WTC11 (cell line): Measurements from ENCODE around the gene HLA-F. TPM values are rescaled to one million over a fixed set of nuclear protein-coding genes. Genes with fewer than 3 reads are reported as not detected.

Experiments
- ATAC-seq: fragments of 200-7000 bp; cut with Tn5 transposase; 2 replicates; pipeline ENCODE4 v1.10.0; 2021; ENCODE audit warnings: mild to moderate bottlenecking, moderate library complexity
- CTCF ChIA-PET: fragments of 300-600 bp; sonication (Branson Sonifier 250); formaldehyde crosslinking; loops from one replicate; lab custom pipeline; 2021; ENCODE audit warnings: antibody characterized with exemption; lab: Charles Lee
- POLR2A ChIA-PET: fragments of 350-600 bp; sonication (Branson Sonifier 250); formaldehyde crosslinking; loops from one replicate; lab custom pipeline; 2021; ENCODE audit warnings: antibody characterized with exemption; lab: Charles Lee
- DNase-seq: peaks from one replicate; pipeline ENCODE4 v3.0.0; 2021; ENCODE audit warnings: low spot score
- H3K27ac Mint-ChIP-seq: 2 replicates; pipeline ENCODE4 v1.8.0; 2021; ENCODE audit warnings: mixed read lengths
- H3K27me3 Mint-ChIP-seq: 2 replicates; pipeline ENCODE4 v1.8.0; 2021; ENCODE audit warnings: low read depth, mild to moderate bottlenecking, moderate library complexity, mixed read lengths
- H3K36me3 Mint-ChIP-seq: 2 replicates; pipeline ENCODE4 v1.8.0; 2021; ENCODE audit warnings: mixed read lengths
- H3K4me1 Mint-ChIP-seq: 2 replicates; pipeline ENCODE4 v1.8.0; 2022; ENCODE audit warnings: mixed read lengths
- H3K4me3 Mint-ChIP-seq: 2 replicates; pipeline ENCODE4 v1.8.0; 2021; ENCODE audit warnings: mild to moderate bottlenecking, moderate library complexity, mixed read lengths
- H3K9me3 Mint-ChIP-seq: 2 replicates; pipeline ENCODE4 v1.8.0; 2021; ENCODE audit warnings: mixed read lengths
- ATF2 ChIP-seq: sonication (generic); formaldehyde crosslinking; IDR thresholded peaks from 2 replicates; pipeline ENCODE4 v1.8.1; 2022; ENCODE audit warnings: low read depth, missing genetic modification reagents, borderline replicate concordance
- CDX4 ChIP-seq: fragments of 250-450 bp; sonication (Bioruptor Pico); IDR thresholded peaks from 2 replicates; pipeline ENCODE4 v1.9.0; 2021; ENCODE audit warnings: moderate library complexity, mild to moderate bottlenecking, inconsistent platforms, borderline replicate concordance
- EMX1 ChIP-seq: fragments of 250-450 bp; sonication (Bioruptor Pico); IDR thresholded peaks from 2 replicates; pipeline ENCODE4 v1.8.0; 2021; ENCODE audit warnings: mild to moderate bottlenecking
- ETV6 ChIP-seq: sonication (generic); formaldehyde crosslinking; IDR thresholded peaks from 2 replicates; pipeline ENCODE4 v1.8.1; 2022; ENCODE audit warnings: mild to moderate bottlenecking, missing genetic modification reagents
- HMGXB4 ChIP-seq: sonication (generic); formaldehyde crosslinking; IDR thresholded peaks from 2 replicates; pipeline ENCODE4 v1.8.1; 2023; ENCODE audit warnings: mild to moderate bottlenecking, moderate library complexity, missing genetic modification reagents
- JAZF1 ChIP-seq: fragments of 250-450 bp; sonication (Bioruptor Pico); IDR thresholded peaks from 2 replicates; pipeline ENCODE4 v1.9.0; 2021; ENCODE audit warnings: moderate library complexity, mild to moderate bottlenecking, inconsistent platforms
- MAX ChIP-seq: sonication (generic); formaldehyde crosslinking; IDR thresholded peaks from 2 replicates; pipeline ENCODE4 v1.8.0; 2022; ENCODE audit warnings: mild to moderate bottlenecking, missing genetic modification reagents
- MXD4 ChIP-seq: fragments of 250-450 bp; sonication (Bioruptor Pico); IDR thresholded peaks from 2 replicates; pipeline ENCODE4 v1.8.0; 2021; ENCODE audit warnings: mild to moderate bottlenecking, moderate library complexity, borderline replicate concordance
- NFATC4 ChIP-seq: fragments of 250-450 bp; sonication (Bioruptor Pico); IDR thresholded peaks from 2 replicates; pipeline ENCODE4 v1.9.0; 2021; ENCODE audit warnings: mild to moderate bottlenecking
- NFE2L1 ChIP-seq: sonication (generic); formaldehyde crosslinking; IDR thresholded peaks from 2 replicates; pipeline ENCODE4 v1.8.1; 2023; ENCODE audit warnings: missing genetic modification reagents
- NFYB ChIP-seq: sonication (generic); formaldehyde crosslinking; conservative IDR thresholded peaks from 2 replicates; pipeline ENCODE4 v1.8.0; 2022; ENCODE audit warnings: low read depth, missing genetic modification reagents
- NR3C1 ChIP-seq: sonication (generic); formaldehyde crosslinking; conservative IDR thresholded peaks from 2 replicates; pipeline ENCODE4 v1.8.1; 2023; ENCODE audit warnings: low read depth, mild to moderate bottlenecking, missing genetic modification reagents
- SMAD4 ChIP-seq: sonication (generic); formaldehyde crosslinking; IDR thresholded peaks from 2 replicates; pipeline ENCODE4 v1.8.0; 2022; ENCODE audit warnings: mild to moderate bottlenecking, missing genetic modification reagents
- STAT6 ChIP-seq: sonication (generic); formaldehyde crosslinking; conservative IDR thresholded peaks from 2 replicates; pipeline ENCODE4 v1.8.1; 2023; ENCODE audit warnings: mild to moderate bottlenecking, low read depth, missing genetic modification reagents, moderate library complexity
- TEAD4 ChIP-seq: sonication (generic); formaldehyde crosslinking; IDR thresholded peaks from 2 replicates; pipeline ENCODE4 v1.8.0; 2022; ENCODE audit warnings: mild to moderate bottlenecking, missing genetic modification reagents
- ZBTB43 ChIP-seq: sonication (generic); formaldehyde crosslinking; IDR thresholded peaks from 2 replicates; pipeline ENCODE4 v1.8.1; 2023; ENCODE audit warnings: mild to moderate bottlenecking, missing genetic modification reagents
- ZNF219 ChIP-seq: sonication (generic); formaldehyde crosslinking; IDR thresholded peaks from 2 replicates; pipeline ENCODE4 v1.8.0; 2023; ENCODE audit warnings: missing genetic modification reagents, mild to moderate bottlenecking, borderline replicate concordance
- ZNF232 ChIP-seq: sonication (generic); formaldehyde crosslinking; IDR thresholded peaks from 2 replicates; pipeline ENCODE4 v1.8.0; 2022; ENCODE audit warnings: mild to moderate bottlenecking, missing genetic modification reagents
- ZNF263 ChIP-seq: sonication (generic); formaldehyde crosslinking; IDR thresholded peaks from 2 replicates; pipeline ENCODE4 v1.8.1; 2022; ENCODE audit warnings: low read depth, mild to moderate bottlenecking, moderate library complexity, missing genetic modification reagents
- ZNF317 ChIP-seq: sonication (generic); formaldehyde crosslinking; IDR thresholded peaks from 2 replicates; pipeline ENCODE4 v1.8.1; 2023; ENCODE audit warnings: low read depth, mild to moderate bottlenecking, moderate library complexity, missing genetic modification reagents, borderline replicate concordance
- ZNF396 ChIP-seq: fragments of 250-450 bp; sonication (Bioruptor Pico); IDR thresholded peaks from 2 replicates; pipeline ENCODE4 v1.8.0; 2021; ENCODE audit warnings: mild to moderate bottlenecking, moderate library complexity, borderline replicate concordance
- ZNF671 ChIP-seq: fragments of 250-450 bp; sonication (Bioruptor Pico); IDR thresholded peaks from 2 replicates; pipeline ENCODE4 v1.8.0; 2021; ENCODE audit warnings: mild to moderate bottlenecking
- total RNA-seq: library from RNA; stranded (reverse); gene quantifications from 3 replicates; pipeline ENCODE4 v1.2.3, GENCODE V29; 2021

HLA-F gene
- total RNA-seq, 1 experiment from 2014 or later = 7.5 TPM

GRCh38 chr6:29726001-29726400 lies 2.8 kb downstream of the HLA-F start (continued):
- TF ChIP-seq MAX (CRISPR knock-in tag) = no peak

- no peak for TF ChIP-seq ZNF671 (CRISPR knock-in tag)
- TF ChIP-seq, all 79 proteins: peak for 0
- ChIA-PET CTCF (interaction anchor here (0.9 to 2.1 kb wide), 3 partner anchors 12 to 73 kb away, joined by 3 to 8 read pairs (median 3); no protein-coding TSS in a partner anchor), POLR2A (no interaction called here)
- Mint-ChIP-seq H3K4me3 (no peak overlapping the region), H3K4me1 (0 out of 2 replicates have a peak, but pooled peaks cover 3% of the 10 kb centered on the region), H3K9me3 (no peaks in the 10 kb centered on the region), H3K36me3 (no peaks in the 10 kb centered on the region; the same call in 1 of the 2 replicates), H3K27ac (no peak overlapping the region), H3K27me3 (peaks cover 87% of the 10 kb centered on the region)
- no peak for ATAC-seq
- no peak for DNase-seq
Observed at GRCh38 chr6:29726571-29727194, 3.4 kb downstream of the HLA-F start.

GRCh38 chr6:29727637-29728036 lies 4.4 kb downstream of the HLA-F start:
- Mint-ChIP-seq H3K27me3 (peaks cover 77% of the 10 kb centered on the region), H3K27ac (no peak overlapping the region), H3K4me1 (0 out of 2 replicates have a peak, but pooled peaks cover 3% of the 10 kb centered on the region), H3K9me3 (no peaks in the 10 kb centered on the region), H3K36me3 (no peaks in the 10 kb centered on the region; the same call in 1 of the 2 replicates), H3K4me3 (no peak overlapping the region)
- TF ChIP-seq ZBTB43 (no peak), TEAD4 (CRISPR knock-in tag) (no peak), NFATC4 (CRISPR knock-in tag) (no peak), NFYB (CRISPR knock-in tag) (no peak), ZNF219 (CRISPR knock-in tag) (no peak), ZNF232 (CRISPR knock-in tag) (no peak), ZNF263 (CRISPR knock-in tag) (no peak), JAZF1 (CRISPR knock-in tag) (no peak), NFE2L1 (CRISPR knock-in tag) (no peak), ETV6 (CRISPR knock-in tag) (no peak), SMAD4 (no peak), CDX4 (CRISPR knock-in tag) (no peak), MXD4 (CRISPR knock-in tag) (no peak), NR3C1 (CRISPR knock-in tag) (no peak)
- no peak for DNase-seq
- POLR2A ChIA-PET = no interaction called here
- CTCF ChIA-PET = interaction anchor here (1.0 to 2.1 kb wide), 2 partner anchors 11 to 77 kb away, joined by 4 to 8 read pairs; no protein-coding TSS in a partner anchor
- ATAC-seq = no peak

GRCh38 chr6:29728173-29728874 lies 5.1 kb downstream of the HLA-F start:
- Mint-ChIP-seq H3K27ac (no peak overlapping the region), H3K4me1 (0 out of 2 replicates have a peak, but pooled peaks cover 3% of the 10 kb centered on the region), H3K4me3 (no peak overlapping the region), H3K9me3 (no peaks in the 10 kb centered on the region), H3K27me3 (peaks cover 76% of the 10 kb centered on the region), H3K36me3 (no peaks in the 10 kb centered on the region; the same call in 1 of the 2 replicates)
- DNase-seq (no peak), ATAC-seq (no peak)
- POLR2A ChIA-PET = no interaction called here
- CTCF ChIA-PET = interaction anchor here (1.0 to 2.1 kb wide), 2 partner anchors 10 to 78 kb away, joined by 4 to 8 read pairs; no protein-coding TSS in a partner anchor
- TF ChIP-seq EMX1 (CRISPR knock-in tag) (no peak), STAT6 (CRISPR knock-in tag) (no peak), ZNF317 (no peak), HMGXB4 (CRISPR knock-in tag) (no peak), ZNF396 (no peak), ATF2 (CRISPR knock-in tag) (no peak)
